Upper lobe of left lung (tissue), 4 donors: Measurements from ENCODE around the gene ARID1B.

Source experiments
- CTCF ChIP-seq, 6 experiments: fragments of 450-650 bp in 4 of 6; fragments of 200-600 bp in 2 of 6; sonication (generic) in 2 of 6; IDR thresholded peaks; one replicate each; pipeline ENCODE4 v1.5.1; 2016 to 2019; ENCODE audit warnings: antibody characterized with exemption in 6 of 6
- EP300 ChIP-seq, 4 donors: sonication (generic); formaldehyde crosslinking; IDR thresholded peaks; one replicate each; pipeline ENCODE4 v1.5.1; 2017; ENCODE audit warnings: antibody characterized with exemption in 4 of 4, control low read depth in 2 of 4
- POLR2A ChIP-seq, 4 donors: fragments of 450-650 bp; IDR thresholded peaks; one replicate each; pipeline ENCODE4 v1.5.1; 2016 to 2017; ENCODE audit warnings: antibody characterized with exemption in 4 of 4, mild to moderate bottlenecking in 2 of 4
- POLR2AphosphoS5 ChIP-seq, 2 donors: sonication (generic); formaldehyde crosslinking; IDR thresholded peaks; one replicate each; pipeline ENCODE4 v1.5.1; 2017; ENCODE audit warnings: antibody characterized with exemption in 2 of 2

GRCh38 chr6:157216570-157216969 is 439.4 kb downstream of the ARID1B start:
- TF ChIP-seq CTCF (IDR thresholded peaks at IDR 0.05) (no peak), POLR2AphosphoS5 (IDR thresholded peaks at IDR 0.05) (no peak), POLR2A (IDR thresholded peaks at IDR 0.05) (no peak), EP300 (IDR thresholded peaks at IDR 0.05) (no peak)
